CD1c-positive myeloid dendritic cell (primary cell): ENCODE measurements around the gene PIP5K1B.
"Not testable (repeated sequence)": the region's sequence is repeated elsewhere in the genome, so short reads cannot be mapped to it uniquely, and the experiment has no call there.

ENCODE experiments used
- DNase-seq: peaks from one replicate; pipeline ENCODE4 v3.0.0-alpha.2; 2016; ENCODE audit errors: extremely low spot score

The PIP5K1B gene

DNA sequence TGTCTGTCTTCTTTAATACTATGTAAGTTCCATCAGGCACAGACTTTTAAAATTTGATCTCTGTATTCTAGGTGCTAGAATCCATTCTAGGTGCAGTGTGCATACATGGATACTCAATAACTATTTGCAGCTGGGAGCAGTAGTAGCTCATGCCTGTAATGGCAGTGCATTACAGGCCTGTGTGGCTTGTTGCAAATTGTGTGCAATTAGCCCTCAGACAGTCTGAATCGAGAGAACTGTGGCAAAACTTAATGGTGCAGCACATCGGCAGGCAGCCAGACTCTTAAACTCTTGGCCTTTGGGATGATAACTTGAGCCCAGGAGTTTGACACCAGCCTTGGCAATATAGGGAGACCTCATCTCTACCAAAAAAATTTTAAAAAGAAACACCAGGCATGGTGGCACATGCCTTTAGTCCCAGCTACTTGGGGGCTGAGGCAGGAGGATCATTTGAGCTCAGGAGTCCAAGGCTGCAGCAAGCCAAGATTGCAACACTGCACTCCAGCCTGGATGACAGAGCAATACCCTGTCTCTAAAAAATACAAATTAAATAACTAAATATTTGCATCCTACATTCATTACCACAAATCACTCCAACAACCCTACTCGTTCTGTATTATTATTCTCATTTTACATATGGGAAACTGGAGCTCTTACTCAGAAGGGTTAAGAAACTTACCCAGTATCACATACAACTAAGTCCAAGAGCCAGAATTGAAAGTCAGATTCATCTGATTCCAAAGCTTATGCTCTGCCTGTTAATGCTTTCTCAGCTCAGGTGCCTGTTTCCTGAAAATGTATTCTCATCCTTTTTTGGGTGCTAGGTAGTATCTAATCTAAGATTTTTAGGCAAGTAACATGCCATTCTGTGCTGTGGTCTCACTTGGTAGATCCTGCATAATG lies 278.7 kb downstream of the PIP5K1B start:
- no peak for DNase-seq

DNA sequence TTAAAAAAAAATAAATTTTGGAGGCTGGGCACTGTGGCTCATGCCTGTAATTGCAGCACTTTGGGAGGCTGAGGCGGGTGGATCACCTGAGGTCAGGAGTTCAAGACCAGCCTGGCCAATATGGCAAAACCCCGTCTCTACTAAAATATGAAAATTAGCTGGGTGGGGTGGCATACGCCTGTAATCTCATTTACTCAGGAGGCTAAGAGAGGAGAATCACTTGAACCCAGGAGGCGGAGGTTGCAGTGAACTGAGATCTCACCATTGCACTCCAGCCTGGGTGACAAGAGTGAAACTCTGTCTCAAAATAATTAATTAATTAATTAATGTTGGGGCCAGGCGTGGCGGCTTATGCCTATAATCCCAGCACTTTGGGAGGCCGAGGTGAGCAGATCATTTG lies 281.9 kb downstream of the PIP5K1B start:
- not testable (repeated sequence) for DNase-seq

DNA sequence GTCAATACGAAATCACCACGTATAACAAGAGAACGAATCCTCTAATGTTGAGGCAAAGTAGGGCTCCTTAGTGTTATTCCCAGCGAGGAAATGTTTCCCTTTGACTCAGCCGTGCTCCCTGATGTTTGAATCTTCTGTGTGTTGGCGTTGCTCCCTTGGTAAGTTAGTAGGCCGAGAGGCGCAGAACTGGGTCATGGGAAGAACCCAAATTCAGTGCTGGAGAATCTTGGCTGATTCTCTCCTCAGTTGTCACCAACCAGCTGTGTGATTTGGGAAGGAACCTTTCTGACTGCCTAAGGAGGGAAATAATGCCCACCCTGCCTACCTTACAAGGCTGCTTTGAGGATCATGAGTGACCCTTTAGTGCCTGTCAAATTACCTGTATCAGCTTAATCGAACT lies 286.4 kb downstream of the PIP5K1B start:
- DNase-seq, result no peak

DNA sequence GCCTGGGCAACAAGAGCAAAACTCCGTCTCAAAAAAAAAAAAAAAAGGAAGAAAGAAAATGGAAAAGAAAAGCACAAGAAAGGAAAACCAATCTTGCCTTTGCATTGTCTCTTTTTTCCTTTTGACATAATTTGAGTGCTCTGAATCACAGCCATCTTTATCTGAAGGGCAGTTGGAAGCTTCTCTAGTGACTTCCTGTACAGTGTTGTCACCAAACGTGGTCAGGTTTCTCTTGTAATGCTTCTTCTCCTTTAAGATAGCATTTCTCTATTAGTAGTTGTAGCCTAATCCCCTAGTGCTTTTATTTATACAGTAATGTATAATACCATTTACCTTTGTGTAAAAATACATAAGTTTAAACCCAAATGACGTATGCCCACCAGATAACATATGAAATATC lies 290.7 kb downstream of the PIP5K1B start:
- peak; percentile 35 for DNase-seq

DNA sequence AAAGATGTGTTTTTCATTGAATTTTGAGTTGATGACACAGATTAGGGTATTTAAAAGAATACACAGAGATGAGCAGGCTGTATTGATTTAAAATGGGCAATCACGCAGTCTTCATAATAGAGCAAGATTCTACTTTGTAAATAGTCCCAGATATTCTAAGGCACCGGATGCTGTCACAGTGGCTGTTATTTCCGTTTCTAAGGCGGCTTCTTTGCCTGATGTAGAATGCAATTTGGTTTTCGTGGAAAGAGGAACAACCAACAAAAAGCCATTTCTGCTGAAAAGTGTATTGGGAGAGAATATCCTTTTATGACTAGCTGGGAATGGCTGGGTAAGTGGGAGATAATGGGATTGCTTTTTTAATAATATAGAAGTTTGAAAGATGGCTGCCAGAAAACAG lies 291.4 kb downstream of the PIP5K1B start:
- peak; percentile 55 for DNase-seq

DNA sequence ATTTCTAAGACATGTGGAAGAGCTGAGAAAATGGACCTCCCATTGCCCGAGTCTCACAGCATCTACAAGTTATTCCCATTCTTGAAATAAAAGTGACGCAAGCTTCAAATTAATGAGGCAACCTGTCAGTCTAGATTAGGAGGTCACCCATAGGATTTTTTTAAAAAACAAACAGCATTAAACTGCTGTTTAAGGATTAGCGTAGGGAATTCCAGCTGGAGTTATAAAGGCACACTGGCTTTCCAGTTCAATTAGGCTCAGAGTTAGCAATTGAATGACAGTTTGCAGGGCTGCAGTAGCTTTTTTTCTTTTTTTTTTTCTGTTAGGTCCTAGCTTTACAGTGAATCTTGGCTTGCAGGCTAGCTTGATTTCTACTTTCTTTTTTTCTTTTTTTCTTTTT lies 292.6 kb downstream of the PIP5K1B start:
- no peak for DNase-seq

DNA sequence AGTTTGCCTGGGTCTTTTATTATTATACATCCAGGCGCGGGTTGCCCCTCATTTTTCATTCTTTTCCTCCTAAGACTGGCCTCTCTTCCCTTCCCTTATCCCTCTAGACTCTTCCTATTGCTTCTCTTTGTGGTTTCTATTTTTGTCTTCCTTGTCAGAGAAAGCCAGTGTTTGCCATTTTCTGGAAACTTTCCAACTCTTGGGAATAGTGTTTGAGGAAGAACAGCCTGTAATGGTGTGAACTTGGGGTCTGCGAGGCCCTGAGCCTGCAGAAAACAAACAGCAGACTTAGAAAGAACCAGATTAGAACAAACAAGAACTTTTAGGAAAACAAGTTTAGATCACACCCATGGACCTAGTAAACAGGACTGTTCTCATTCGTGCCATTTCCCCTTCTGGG lies 293.3 kb downstream of the PIP5K1B start:
- DNase-seq, result no peak

DNA sequence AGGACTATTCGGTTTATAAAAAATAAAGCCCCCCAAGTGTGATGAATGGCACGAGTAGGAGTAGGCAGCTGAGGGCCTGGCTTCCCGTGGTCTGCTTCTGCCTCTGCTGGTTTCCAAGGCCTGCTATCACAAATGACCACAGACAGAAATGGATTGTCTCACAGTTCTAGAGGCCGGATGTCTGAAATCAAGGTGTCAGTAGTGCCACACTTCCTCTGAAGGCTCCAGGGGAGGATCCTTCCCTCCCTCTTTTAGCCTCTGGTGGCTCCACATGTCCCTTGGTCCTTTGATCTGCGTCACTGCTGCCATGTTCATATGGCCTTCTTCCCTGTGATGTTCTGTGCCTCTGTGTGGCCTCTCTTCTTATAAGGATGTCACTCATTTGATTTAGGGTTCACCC lies 293.8 kb downstream of the PIP5K1B start:
- DNase-seq, result no peak

DNA sequence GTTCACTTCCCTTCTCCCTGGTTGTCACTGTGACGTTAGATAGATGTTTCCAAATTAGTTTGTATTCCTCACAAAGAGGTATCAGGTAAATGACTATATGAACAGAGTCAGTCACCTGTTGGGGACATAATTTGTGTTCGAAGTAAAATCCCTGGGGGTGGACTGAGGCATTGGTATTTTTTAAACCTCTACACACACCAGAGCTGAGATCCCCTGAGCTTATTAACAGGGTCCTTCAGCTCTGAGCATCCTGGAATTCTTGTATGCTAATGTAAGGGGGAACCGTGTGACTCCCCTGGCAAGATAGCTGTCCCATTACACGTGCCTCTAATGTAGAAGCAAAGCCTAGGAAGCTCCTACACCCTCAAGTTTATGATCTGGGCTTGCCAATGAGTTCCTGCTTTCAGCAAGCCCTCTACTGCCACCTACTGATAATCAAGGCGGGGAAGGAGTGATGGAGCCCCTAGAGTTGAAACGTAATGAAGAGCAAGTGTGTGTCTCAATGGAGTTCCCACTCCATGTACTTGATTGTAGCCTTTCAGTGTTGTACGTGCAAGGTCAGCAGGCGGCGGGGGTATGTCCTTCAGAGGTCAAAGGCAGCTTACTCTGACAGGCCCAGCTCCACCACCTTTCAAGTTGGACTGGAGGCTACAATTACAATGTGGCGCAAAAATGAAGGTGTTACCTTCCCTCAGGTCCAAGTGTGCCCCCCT lies 294.5 kb downstream of the PIP5K1B start:
- DNase-seq, result peak; percentile 82

DNA sequence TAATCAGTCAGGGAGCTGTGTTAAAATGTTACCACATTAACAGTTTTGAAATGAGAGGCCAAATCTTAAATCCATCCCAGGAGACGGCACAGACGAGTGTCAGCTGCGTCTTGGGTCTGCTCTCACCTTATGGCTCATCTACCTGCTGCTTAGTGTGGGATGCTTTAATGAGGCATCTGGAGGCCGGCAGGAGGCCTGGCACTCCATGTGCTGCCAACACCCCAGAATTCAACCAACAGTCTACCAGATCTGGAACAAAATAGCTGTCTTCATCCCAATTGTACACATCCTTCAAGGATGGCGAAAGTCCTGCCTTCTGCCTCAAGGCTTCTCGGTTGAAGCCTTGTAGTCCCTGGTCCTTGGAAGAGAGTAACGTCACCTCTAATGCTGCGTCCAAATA lies 296.9 kb downstream of the PIP5K1B start:
- no peak for DNase-seq

DNA sequence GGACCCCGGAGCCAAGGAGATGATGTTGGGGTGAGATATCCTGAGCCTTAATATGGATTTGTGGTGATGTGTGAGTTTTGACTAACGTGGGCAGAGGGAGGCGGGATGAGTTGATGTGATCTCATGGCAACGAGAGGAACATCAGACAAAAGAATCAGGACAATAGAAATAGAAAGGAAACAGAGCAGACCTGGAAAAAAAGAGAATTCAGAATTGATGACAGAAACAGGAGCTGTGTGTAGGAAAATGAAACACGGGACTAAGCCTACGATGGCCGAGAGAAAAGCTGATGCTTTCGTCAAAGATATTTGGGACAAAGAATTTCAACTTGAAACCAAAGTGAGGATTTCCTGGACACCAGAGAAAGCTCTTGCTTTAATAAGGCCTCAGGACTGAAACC lies 298.0 kb downstream of the PIP5K1B start:
- no peak for DNase-seq

DNA sequence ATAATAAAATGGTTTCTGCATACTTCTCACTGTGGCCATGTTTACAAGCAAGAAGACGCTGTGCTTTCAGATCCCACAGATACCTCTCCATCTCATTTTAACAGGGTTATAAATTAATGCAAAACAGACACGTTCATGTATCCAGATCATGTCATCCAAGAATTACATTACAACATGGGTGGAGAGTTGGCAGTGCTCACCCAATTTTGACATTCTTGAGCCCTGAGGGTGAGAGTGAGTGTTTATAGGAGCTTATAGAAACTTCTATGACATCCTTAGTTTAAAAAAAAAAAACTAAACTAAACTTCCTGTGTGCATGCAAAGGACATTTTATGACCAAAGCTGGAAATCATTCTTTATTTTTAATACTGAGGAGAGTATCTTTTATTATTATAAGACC lies 299.8 kb downstream of the PIP5K1B start:
- no peak for DNase-seq

DNA sequence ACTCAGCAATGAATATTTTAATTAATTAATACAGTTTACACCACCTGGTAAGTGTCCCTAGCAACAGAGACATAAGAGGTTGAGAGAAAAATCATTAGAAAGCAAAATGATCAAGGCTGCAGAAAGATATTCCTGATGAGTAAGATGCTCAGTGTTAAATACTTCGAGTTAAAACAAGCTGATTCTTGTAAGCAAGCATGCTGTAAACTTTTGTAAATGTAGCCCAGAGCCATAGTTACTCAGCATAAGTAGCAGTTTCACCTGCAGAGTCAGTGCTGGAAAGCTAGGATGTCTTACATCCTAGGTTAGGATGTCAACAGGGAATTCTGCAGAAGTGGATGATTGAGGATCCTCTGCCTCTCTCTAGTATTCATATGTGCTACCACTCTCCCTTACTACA lies 304.7 kb downstream of the PIP5K1B start:
- DNase-seq, result no peak

DNA sequence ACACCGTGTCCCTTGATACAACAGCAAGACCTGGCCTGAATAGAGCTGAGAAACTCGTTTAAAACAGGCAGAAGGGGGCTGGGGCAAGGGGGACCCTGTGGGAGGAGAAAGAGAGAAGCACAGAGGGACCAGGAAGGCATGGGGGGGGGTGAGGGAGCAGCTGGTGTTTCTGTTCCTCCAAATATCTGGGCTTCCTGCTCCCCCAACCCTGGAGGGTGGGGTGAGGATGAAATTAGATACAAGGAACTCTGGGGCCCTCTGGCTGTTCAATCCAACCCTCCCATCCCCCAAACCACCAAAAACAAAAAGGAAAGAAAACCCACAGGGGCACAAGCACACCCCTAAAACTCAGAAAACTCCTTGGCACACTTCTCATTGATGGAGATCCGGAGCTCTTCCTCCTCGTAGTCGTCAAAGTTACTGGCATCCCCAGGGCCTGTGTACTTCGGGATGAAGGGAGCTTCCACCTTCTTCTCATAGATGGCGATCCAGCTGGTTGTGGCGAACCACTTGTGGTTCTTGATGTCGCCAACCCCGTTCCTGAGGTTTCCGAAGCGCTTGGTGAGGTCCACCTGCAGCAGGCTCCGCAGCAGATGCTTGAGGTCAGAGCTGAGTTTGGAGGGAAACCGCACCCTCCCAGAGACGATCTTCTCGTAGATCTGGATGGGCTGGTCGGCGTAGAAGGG lies 307.8 kb downstream of the PIP5K1B start:
- DNase-seq, result no peak

DNA sequence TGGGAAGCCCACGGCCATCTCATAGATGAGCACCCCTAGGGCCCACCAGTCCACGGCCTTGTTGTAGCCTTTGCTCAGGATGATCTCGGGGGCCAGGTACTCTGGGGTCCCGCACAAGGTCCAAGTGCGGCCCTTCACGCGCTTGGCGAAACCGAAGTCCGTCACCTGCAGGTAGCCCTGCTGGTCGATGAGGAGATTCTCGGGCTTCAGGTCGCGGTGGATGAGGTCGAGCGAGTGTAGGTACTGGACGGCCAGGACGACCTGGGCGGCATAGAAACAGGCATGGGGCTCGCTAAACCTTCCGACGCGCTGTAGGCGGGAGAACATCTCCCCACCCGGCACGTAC lies 308.3 kb downstream of the PIP5K1B start:
- DNase-seq, result no peak

DNA sequence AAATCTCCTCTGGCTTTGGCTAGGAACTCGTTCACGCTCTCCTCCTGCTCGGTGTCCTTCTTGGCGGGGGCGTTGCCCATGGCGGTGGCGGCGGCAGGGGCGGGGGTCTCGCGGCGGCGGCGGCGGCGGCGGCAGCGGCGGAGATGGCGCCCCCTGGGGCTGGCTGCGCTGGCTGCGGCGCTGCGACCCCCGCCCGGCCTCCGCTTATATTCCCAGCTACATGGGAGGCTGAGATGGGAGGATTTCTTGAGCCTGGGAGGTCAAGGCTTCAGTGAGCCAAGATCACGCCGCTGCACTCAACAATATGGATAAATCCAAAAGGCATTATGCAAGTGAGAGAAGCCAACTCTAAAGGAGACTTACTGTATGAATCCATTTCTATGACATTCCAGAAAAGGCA lies 309.0 kb downstream of the PIP5K1B start, which contains the start of gene PRKACG:
Gene PRKACG, minus strand, starts transcription at position 101 of the 400 bp plus-strand sequence. Its CDS starts 21 bp downstream, at position 80.
- no peak for DNase-seq

DNA sequence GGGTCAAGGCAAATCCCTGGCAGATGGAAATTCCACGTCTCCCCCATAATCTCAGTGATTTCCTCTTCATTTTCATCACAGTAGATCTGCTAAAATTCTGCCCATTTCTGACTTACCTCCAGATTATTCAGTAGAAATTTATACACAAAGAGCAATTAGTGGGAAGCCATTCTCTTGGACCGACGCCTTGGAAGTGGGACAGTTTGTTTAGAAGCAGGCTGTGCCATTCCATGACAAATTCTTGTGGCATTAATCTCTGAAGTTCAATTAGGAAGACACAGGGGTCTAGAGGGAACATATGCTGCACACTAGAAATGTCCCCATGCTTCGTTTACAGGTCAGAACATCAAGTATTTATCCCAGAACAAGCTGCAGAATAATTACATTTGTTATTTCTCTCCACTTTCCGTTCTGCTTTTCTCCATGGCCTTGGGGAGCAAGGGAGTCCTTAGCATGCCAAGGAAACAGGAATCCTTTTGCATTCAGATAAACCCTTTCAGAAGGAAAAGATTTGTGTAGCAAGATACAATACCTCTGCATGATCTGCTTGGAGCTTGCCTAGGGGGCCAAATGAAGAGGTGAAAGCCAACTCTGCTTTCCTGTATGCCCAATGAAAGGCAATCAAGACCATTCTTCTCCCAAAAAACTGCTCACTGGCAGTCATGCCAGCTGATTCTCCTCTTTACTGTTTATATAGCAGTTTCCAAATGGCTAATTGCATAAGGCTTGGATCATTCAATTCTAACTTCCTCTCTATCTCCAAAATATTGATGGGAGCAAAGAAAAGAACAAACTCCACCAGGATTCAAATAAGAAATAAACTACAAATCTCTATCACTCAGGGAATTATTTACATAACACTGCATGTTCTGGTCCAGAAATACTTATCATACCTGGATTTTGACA lies 311.4 kb downstream of the PIP5K1B start:
- DNase-seq, result no peak

DNA sequence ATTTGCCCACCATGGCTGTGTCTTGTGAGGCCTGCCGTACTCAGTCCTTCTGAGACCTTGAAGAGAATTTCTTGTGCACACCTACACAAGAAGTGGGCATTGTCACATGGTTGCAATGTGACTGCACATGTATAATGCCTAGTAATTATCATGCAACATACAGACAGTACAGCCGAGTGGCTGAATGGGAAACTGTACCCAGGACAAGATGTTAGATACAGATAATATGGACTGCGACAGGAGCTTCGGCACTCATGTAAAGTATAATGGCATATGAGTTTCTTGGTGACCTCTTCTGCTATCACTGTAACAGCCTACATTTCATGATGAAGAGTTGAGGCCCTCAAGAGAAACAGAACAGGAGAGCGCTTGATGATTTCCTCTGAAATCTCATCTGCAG lies 313.7 kb downstream of the PIP5K1B start:
- DNase-seq, result no peak

DNA sequence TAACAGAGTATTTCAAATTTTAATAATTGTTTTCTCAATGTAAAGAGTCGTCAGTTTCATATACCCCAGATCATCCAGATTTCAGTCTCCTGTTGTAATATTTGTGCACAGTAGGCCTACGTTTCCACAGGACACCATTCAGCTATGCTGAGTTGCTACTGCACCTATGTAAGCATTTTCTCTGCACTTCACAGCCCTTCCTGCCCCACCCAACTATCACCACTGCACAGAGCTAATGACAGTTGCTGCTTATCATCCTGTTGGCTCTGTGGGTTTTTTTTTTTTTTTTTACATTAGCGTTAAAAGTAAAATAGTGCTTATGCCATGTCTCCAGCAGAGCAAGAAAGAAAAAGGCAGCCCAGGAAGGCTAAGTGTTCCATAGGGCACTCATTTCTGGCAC lies 314.8 kb downstream of the PIP5K1B start:
- DNase-seq, result no peak

DNA sequence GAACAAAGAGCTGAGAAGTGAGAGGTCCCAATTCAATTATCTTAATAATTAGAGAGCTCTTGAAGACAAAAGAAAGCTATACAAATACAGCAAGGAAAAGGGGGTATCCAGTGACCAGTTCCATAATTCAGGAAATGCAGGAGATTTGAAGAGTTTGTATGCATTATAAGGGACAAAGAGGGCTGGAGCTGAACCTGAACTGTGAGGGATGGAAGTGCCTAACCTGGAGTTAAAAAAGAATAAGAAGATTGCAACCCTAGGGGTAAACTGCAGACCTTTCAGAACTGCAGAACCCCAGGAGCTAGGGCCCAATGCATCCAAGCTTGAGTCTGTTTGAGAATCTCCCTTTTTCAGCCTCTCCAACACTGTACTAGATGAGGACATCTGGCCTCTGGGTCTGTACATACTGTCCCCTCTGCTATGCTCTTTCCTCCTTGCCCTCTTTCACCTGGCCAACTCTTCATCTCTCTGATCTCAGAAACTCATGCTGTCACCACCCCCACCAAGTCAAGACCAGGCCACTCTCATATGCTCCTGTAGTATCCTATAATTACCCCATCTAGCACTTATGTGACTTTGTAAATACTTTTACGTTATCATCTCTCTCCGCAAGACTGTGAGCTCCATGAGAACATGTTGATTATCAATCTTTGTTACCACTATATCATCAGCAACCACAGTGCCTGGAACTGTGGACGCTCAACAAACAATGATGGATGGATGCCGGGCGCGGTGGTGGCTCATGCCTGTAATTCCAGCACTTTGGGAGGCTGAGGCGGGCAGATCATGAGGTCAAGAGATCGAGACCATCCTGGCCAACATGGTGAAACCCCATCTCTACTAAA lies 315.5 kb downstream of the PIP5K1B start:
- no peak for DNase-seq

DNA sequence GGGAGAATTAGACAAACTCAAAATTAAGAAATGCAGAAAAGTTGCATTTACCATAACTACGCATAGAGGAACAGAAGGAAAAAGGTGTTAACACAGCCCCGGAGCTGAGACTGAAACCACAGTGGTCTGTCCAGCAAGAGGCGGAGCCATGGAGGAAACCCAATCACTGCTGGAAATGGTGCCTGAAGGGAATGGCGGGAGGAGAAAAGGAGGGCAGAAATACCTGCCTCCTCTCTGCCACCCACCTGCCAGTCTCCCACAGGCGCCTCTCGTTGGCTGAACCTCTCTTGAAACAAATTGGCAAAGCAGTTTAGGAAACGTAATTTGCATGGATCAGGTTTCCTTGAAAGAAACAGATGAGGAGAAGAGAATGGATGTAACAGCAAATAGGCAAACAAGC lies 318.6 kb downstream of the PIP5K1B start:
- no peak for DNase-seq
